Measurements from ENCODE around the gene AKAIN1. TPM values are rescaled to one million over a fixed set of nuclear protein-coding genes. Genes with fewer than 3 reads are reported as not detected.

The AKAIN1 gene
- total RNA-seq, 1 experiment from 2014 or later: not detected

DNA sequence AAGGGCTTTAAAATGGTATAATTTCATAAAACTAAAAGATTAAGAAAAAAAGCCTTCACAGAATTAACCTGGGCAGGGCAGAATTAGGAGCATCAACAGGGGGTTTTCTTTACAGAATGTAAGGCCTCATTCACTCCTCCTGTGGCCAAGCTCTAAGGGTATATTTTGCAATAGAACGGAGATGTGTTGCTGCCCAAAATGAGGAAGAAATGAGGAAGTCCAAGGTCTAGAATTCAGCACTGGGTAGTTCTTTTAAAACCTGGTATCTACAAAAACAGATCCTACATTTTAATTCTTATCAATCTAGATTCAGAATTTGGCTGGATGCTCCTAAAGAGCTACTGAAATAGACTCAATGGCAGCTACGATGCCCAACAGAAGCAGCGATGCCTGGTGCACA lies 101.8 kb downstream of the AKAIN1 start:
- no peak for DNase-seq (ENCODE audit: low spot score)

DNA sequence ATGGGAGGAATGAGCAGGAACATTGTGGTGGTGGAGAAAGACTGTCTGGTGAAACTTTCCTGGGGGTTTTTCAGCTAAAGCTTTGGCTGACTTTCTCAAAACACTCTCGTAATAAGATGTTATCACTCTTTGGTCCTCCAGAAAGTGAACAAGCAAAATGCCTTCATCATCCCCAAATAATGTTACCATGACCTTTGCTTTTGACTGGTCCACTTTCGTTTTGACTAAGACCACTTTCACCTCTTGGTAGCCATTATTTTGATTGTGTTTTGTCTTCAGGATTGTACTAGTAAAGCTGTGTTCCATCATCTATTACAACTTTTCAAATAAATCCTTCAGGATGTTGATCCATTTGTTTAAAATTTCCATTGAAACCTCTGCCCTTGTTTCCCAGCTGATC lies 103.2 kb downstream of the AKAIN1 start:
- no peak for DNase-seq (ENCODE audit: low spot score)

Other genes starting within 250 kb of the AKAIN1 start
- 5.7 and 6.5 TPM in 2 replicates for gene ZBTB14, start 98.5 kb upstream of the AKAIN1 start, total RNA-seq (2014; rRNA removed; shearing (Covaris generic))